ENCODE measurements around the gene SLC36A3.

Gene SLC36A3

DNA sequence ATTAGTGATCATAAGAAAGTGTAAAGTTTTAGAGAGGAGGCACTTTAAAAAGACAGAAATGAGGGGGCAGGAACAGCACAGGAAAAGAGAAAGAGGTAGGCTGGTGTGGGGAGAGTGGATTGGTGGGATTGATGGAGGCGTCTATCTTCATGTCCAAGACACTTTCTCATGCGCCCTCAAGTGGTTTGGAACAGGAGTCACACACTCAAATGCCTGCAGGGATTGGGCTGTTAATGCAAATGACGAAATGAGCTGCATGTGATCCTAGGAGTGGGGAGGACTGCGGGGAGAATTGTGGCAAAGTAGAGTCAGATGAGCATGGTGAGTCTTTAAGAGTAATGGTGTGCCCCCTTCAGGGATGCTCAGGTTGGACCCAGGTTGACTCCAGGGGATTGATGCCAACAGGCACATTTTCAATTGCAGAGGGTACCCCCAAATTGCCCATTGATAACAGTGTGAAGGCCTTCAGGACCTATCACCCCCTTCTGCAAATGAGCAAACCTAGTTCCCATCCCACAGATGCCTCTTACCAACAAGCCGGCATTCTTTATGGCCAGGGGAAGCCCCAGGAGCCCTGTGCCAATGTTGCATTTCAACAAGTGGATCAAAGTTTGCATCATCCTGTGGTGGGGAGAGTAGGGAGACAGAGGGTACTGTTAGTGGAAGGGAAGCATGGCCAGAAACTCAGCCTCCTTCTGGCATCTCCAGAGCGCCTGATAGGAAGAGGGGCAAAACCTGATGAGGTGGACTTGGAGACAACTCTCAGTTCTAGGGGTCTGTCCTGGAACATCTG, 5.3 kb downstream of the SLC36A3 start:
- no peak for DNase-seq

DNA sequence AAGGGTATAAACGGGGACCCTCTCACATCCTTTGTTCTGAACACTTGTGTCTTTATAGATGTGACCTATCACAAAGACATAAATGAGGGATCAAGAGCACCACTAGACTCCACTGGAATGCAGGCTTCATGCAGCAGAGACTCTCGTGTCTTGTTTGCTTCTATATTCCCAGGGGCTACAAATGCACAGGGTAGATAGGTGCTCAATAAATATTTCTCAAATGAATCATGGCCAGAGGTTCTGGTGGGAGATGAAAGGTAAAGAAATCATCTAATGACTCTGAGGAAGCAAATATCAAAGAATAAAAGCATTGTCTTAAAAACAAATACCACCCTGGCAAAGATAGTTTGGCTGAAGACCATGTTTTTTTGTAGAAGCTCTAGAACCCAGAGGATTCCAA, 6.6 kb downstream of the SLC36A3 start:
- DNase-seq, result no peak

DNA sequence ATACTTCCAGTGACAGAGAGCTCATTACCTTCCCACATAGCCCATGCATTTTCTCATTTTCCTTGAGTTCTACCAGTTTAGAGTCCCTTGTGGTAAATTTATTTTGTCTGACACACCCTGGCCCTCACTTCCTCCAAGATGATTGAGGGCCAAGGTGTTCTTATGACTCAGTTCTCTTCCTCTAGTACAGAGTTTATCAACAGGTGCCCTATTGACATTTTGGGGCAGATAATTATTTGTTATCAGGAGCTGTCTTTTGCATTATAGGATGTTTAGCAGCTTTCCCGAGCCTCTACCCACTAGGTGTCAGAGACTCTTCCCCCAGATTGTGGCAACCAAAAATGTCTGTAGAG, 7.1 kb downstream of the SLC36A3 start:
- no peak for DNase-seq

DNA sequence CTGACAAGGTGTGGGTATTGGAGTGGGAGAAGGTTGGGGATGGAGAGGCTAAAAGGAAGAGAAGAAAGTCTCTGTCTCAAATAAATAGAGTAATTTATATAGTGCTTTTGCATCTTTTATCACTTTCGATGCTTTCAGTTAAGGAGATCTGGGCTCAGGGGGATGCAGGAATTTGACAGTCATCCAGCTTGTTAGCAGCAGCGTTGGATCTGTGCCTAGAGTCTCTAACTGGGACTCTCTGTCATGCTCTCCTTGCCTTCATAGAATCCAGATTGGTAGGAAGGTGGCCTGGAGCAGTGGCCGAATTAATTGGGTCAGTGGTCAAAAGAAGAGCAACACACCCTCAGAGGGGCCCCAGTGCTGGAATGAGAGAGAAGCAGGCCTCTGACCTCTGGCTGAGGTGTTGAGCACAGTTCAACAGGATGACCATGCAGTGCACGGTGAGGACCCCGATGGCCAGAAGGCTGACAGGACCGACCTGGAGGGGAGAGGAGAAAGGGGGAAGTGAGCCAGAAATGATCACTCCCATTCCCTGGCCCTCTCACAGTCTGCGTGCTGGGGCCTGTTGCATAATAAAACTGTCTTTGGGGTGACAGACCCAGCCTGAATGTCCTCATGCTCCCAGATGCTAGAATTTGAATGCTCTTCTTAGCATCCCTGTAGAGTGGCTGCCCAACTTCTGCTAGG, 7.6 kb downstream of the SLC36A3 start:
- no peak for DNase-seq

DNA sequence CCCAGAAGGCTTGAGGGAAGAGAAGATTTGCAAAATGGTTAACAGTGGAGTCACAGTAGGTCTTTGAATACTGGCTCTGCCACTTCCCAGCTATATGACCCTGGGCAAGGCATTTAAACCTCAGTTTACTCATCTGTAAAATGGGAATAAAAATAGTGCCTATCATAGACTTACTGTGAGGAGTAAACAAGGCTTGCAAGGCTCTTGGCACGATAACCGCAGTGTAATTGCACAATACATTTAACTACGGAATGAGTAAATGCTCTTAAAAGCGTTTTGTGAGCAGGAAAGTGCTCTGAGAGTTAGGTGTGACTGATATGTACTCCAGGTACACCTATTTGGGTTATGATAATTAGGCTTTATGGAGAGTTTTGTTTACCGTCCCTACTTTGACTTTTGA, 8.4 kb downstream of the SLC36A3 start:
- no peak for DNase-seq

DNA sequence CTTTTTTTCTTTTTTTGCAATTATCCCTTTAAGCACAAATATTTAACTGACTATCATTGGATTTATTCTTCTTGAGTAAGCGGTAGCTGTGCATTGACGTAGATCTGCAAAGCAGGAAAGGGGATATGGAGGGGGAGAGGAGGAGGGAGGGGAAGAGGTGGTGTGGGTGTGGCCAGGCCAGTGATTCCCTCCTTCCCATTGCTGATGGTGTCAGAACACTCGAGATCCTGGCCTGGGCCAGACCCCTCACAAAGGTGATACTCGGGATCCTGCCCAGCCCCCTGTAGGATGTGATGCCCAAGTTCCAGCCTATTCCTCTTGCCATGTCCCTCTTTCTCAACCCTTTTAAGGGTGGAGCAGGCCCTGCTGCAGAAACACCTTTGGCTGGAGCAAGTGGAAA, 9.9 kb downstream of the SLC36A3 start:
- no peak for DNase-seq

DNA sequence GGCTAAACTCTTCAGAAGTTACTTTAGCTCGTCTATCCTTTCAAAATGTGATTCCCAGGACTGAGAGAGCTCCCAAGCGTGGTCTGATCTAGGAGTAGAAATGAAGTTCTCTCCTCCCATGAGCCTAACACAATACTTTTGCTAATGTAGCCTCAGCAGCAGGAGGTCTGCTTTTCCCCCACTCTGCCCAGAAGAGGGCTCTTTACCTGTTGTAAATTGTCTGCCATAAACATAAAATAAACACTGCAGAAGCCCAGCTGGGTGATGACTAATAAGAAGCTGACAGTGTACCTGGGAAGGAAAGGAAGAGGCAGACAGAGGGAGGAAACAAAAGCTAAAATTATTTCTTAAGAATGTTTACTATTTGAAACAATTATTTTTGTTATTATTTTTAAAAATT, 15.4 kb downstream of the SLC36A3 start:
- DNase-seq, result no peak

DNA sequence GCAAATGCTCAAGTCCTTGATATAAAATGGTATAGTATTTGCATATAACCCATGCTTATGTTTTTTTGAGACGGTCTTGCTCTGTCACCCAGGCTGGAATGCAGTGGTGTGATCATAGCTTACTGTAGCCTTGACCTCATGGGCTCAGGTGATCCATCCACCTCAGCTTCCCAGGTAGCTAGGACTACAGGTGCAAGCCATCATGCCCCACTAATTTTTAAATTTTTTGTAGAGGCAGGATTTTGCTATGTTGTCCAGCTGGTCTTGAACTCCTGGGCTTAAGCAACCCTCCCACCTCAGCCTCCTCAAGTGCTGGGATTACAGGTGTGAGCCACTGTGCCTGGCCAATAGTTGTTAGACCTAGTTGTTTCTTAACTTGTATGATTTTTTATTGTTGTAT, 17.3 kb downstream of the SLC36A3 start:
- DNase-seq, result no peak

DNA sequence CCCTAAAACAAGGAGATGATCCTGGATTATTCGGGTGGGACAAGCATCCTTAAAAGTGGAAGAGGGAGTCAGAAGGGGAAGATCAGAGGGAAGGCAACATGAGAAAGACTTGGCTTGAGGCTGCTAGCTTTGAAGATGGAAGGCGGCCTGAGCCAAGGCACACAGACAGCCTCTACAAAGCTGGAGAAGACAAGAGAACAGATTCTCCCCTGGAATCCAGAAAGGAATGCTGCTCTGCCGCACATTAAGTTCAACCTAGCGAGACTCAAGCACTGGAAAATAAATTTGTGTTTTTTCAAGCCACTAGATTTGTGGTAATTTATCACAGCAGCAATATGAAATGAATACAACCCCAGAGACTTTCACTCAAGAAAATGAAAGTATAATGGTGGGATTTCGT, 17.9 kb downstream of the SLC36A3 start:
- no peak for DNase-seq

DNA sequence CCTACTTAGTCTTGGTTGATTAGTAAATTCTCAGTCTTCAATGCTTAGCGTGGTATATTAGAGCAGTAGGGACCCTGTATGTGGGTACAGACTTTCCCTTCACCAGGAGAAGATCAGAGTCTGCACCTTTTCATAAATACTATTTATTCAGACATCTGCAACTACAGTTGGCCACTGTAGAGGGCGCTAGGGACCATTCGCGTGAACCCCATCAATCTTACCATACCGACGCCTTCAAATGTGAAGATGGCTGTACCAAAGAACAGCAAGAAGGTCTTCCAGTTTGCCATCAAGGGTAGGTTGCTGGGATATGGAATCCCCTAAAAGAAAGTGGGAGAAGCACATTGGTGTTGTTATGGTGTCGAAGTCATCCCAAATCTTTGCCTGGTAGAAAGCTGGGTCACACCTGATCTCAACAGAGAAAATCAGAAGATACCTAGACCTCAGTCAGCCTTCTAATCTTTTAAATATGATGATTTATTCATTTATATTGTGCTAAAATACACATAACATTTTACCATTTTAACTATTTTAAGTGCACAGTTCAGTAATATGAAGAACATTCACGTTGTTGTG, 19.1 kb downstream of the SLC36A3 start:
- DNase-seq, result no peak

DNA sequence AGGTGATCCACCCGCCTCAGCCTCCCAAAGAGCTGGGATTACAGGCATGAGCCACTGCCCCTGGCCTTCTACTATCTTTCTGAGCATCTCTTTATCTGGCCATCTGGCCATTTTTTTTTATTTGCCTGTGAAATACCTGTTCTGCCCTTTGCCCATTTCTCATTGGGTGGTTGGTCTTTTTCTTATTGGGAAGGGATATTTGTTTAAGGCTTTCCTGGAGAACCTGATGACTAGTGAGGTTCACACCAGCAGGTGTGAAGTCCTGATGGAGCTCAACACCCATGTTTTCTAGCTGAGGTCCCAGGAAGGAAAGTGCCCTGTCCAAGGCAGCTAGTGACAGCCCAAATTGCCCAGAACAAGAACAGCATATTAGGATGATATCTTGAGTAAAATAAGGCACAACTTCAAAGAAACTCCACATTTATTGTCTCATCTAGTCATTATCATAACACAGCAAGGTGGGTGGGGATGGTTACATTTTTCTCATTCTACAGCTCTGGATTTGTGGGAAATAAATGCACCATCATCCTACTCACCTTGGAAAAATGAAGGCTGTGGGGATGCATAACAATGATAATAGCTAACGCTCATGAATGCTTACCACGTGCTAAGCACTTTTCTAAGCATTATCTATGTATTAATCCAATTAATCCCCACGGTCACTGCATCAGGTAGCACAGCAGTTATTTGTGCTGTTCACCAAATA, 20.3 kb downstream of the SLC36A3 start:
- no peak for DNase-seq

DNA sequence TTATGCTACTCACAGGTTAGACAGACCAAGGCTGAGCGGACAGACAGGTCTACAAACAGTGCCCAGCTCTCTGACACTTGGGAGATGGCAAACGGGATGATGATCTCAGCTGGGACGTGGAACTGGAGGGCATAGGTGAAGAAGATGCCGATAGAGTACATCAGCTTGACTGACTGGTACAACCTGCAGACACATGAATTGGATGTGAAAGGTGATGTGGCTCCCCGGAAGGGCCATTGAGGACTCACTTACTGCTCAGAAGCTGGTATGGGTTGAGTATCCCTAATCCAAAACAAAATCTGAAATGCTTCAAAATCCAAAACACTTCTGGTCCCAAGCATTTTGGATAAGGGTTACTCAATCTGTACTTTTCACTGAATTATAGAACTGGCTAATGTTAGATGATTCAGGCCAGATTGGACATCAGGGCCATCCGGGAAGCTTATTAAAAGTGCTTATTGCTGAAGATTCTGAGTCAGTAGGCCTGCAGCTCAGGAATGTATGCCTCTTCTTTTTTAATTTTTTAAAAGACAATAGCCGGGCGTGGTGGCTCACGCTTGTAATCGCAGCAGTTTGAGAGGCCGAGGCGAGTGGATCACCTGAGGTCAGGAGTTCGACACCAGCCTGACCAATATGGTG, 22.4 kb downstream of the SLC36A3 start:
- no peak for DNase-seq

DNA sequence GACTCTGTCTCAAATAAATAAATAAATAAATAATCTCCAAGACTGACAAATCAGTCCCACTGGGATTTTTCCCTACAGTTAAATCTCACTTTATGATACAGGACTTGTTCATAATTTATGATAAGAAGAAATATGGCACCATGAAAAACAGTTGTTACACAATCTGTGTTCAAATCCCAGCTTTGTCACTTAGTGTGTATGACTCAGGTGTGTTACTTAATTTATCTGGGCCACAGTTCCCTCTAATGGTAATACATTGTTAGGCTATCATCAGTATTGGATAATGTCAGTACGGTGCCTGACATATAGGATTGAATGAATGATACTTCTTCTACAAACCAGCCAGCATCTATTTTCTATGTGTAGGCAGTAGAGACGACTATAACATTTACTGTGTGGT, 23.1 kb downstream of the SLC36A3 start:
- no peak for DNase-seq

DNA sequence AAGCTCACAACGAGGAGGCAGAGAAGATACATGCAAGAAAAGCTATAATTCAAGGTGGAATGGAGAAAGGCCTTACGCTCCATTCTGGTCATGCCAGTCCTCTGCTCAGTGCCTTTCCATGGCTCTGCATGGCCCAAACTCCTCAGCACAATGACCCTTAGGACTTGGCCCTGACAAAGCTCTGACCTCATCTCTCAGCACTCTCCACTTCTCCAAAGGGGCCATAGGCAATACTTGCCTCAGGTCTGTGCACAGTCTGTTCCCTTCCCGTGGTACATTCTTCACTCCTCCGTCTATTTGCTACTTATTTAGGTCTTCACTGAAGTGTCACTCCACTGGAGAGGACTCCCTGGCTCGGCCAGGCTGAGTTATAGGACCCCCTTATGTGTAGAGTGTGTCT, 24.7 kb downstream of the SLC36A3 start:
- DNase-seq, result no peak

DNA sequence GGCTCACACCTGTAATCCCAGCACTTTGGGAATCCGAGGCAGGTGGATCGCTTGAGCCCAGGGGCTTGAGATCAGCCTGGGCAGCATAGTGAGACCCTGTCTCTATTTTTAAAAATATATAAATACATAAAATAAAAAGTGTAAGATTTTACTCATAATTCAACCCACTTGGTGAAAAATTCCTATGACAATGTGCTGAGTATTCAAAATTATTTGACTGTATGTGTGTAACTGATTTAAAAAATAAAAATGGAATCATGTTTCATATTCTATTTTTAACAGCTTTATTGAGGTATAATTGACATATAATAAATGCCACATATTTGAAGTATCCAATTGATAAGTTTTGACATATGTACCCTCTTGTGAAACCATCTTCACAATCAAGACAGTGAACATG, 27.8 kb downstream of the SLC36A3 start:
- no peak for DNase-seq

DNA sequence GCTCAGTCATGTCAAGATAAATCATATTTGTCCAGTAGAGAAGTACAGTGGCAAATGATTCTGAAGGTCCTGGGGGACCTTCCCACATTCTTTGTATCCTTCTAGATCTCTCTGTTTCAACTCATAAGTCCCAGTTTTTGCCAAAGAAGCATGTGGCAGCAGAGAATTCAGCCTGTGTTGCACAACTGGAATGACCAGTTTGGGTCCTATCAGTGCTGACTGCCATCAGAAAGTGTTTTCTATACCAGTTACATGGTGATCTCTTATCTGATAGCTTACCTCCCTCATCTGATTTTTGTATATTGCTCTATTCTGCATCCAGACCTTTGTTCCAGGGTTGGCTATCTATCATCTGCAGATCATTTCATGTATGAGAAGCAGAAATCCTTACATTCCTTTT, 28.9 kb downstream of the SLC36A3 start:
- DNase-seq, result no peak

DNA sequence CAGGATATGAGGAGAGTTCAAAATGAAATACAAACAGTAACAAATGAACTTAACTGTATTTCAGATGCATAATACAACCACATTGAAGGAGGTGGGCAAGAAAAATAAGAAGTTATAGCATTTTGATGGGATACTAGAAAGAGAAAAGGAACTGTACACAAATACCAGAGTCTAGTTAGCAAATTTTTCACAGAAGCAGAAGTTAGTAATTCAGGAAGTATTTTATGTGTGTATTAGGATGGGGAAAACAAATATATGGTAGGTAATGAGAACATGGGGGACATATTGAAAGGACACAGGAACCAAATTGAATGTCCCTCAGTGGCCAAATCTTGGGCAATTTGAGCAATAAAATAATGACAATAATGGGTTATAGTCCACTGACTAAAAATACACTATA, 32.2 kb downstream of the SLC36A3 start:
- DNase-seq, result no peak

DNA sequence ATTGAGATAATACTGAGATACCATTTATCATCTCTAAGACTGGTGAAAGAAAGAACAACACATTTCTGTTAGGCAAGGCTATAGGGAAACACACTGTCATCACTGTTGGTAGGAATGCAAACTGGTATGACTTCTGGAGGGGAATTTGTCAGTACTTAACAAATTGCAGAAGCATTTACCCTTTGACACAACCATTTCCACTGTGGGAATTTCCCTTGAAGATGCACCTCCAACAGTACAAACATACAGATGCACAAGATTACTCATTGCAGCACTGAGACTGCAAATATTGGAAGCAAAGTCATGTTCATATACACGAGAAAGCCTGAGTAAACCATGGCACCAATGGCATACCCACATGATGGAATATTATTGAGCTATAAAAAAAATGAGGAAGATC, 33.0 kb downstream of the SLC36A3 start:
- DNase-seq, result no peak

DNA sequence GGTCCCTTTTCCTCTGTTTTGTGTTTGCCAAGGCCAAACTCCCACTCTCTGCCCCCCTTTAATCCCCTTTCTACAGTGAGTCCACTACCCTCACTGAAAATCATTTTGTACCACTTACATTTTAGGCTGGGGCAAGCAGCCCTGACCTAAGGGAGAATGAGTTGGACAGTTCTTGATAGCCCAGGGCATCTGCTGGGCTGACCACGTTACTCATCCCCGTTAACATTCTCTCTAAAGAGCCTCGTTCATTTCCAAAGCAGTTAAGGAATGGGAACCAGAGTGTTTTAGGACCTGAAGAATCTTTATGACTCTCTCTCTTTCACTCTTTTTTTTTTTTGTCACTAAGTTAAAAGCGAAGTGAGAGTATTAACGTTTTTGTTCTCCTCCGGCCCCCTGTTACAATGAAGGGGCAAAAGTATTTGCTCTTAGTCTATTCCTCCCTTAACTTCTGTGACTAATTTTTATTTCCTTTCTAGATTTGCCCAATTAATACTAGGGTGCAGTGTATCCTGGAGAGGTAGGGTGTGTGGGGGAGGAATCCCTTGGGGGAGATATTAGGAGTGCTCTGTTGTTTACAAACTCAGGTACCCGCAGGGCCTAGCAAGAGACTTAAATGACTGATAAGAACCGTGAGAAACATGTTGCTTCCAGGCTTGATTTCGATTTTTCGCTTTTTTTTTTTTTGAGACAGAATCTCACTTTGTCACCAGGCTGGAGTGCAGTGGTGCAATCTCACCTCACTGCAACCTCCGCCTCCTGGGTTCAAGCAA, 35.9 kb downstream of the SLC36A3 start:
- no peak for DNase-seq

DNA sequence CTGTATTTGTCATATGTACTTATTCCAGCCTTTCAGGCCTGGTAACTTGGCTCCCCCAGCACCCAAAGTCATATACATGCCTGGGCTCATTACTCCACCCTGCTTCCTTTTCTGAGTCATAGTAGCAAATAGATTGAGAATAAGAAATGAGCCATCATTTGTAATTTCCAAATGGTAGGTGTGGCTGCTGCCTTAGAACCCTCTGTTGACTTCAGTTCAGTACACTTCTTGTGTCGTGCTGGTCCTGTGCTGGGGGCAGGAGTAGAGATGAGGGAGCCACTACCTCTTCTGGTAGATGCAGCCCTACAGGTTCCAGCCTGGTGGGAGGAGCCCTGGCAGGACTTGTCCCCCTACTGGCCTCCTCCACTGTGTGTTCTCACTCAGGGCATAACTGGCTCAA, 39.5 kb downstream of the SLC36A3 start:
- DNase-seq, result no peak

DNA sequence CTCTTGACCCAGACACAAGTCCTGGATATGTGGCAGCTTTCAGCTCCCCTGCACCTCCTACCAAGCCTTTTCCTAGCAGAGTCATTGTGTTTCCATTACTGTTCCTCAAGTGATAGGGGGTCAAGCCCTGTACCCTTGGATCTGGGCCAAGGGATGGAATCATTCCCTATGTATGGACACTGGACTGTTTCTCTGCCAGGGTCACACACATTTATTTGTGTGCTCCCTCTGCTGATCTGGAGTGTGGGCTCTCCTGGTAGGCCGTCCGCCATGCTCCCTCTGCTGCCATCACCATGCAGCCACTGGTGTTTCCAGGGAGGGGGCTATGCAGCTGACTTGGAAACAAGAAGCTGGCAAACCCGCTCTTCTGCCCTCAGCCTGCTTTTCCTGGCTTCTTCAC, 41.0 kb downstream of the SLC36A3 start:
- DNase-seq, result no peak

DNA sequence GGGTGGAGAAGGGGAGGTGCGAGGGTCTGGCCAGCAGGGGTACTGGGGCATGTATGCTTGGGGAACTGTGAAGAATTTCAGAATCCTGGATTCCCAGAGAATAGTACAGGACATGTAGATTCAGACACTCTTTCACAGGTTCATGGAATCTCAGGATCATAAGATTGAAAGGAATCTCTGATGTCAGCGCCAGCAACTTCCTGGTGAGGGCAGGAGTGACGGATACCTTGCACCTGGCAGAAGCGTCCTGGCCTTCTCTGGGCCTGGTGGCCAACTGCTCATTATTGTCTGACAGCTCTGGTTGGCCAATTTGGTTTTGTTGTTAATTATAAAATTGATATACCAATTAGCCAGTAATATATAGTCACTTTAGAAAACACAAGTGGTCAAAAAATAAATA, 43.6 kb downstream of the SLC36A3 start:
- no peak for DNase-seq

DNA sequence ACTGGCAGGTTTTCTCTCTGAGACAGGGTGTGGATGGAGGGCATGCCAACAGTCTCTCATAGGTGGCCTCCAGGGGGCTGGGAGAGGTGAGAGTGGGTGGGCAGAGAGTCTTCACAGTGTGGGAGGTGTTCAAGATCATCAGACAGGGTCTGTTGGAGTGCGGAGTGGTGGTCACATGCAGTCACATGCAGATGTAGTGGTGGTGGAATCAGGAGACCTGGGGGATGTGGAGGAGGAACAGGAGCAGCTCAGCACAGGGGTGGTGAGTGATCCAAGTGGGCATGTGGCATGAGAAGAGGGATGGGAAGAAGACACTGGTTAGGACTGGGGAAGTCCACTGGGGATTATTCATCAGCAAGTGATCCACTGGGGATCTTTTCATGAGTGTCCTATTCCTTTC, 44.8 kb downstream of the SLC36A3 start:
- DNase-seq, result no peak
